ENCODE data around the gene C1QB. TPM values are rescaled to one million over a fixed set of nuclear protein-coding genes. Genes with fewer than 3 reads are reported as not detected.

The C1QB gene
- total RNA-seq, 1 experiment from 2014 or later: not detected

- Mint-ChIP-seq H3K36me3 (ENCODE audit: insufficient read depth, unreplicated experiment) (no peaks in the 10 kb centered on the region), H3K9me3 (ENCODE audit: unreplicated experiment) (no peaks in the 10 kb centered on the region), H3K4me1 (ENCODE audit: low read depth, unreplicated experiment) (peaks cover 17% of the 10 kb centered on the region), H3K27me3 (ENCODE audit: insufficient read depth, unreplicated experiment) (no peaks in the 10 kb centered on the region), H3K27ac (ENCODE audit: unreplicated experiment) (no peak overlapping the region), H3K4me3 (ENCODE audit: unreplicated experiment) (no peak overlapping the region)
- H3K9me3 ChIP-seq: no peaks in the 10 kb centered on the region
- H3K4me1 ChIP-seq: peaks cover 10% of the 10 kb centered on the region
- intact Hi-C loops (cut with micrococcal nuclease; ENCODE audit: unreplicated experiment): no loop called here
- H3K36me3 ChIP-seq (ENCODE audit: control insufficient read depth, insufficient read depth, low read length): no peaks in the 10 kb centered on the region
- no peak overlapping the region for H3K4me3 ChIP-seq (ENCODE audit: low read depth, low read length)
- ChIA-PET POLR2A (no interaction called here), CTCF (interaction anchor here (0.6 kb wide), 1 partner anchor 54 kb away, joined by 10 read pairs; no protein-coding TSS in a partner anchor)
- TF ChIP-seq, protein P1, sequence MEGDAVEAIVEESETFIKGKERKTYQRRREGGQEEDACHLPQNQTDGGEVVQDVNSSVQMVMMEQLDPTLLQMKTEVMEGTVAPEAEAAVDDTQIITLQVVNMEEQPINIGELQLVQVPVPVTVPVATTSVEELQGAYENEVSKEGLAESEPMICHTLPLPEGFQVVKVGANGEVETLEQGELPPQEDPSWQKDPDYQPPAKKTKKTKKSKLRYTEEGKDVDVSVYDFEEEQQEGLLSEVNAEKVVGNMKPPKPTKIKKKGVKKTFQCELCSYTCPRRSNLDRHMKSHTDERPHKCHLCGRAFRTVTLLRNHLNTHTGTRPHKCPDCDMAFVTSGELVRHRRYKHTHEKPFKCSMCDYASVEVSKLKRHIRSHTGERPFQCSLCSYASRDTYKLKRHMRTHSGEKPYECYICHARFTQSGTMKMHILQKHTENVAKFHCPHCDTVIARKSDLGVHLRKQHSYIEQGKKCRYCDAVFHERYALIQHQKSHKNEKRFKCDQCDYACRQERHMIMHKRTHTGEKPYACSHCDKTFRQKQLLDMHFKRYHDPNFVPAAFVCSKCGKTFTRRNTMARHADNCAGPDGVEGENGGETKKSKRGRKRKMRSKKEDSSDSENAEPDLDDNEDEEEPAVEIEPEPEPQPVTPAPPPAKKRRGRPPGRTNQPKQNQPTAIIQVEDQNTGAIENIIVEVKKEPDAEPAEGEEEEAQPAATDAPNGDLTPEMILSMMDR (IDR thresholded peaks at IDR 0.05; ENCODE audit: insufficient read depth in 1 of 2, low read depth in 1 of 2, low read length in 1 of 2, severe bottlenecking in 1 of 2, unreplicated experiment in 1 of 2): no peak
- BruUV-seq (replicated peaks): no TSS peak
- no peak for DNase-seq
- H3K27me3 ChIP-seq (replicated peaks; ENCODE audit: control insufficient read depth, insufficient read depth, low read length): no peaks in the 10 kb centered on the region
Observed at GRCh38 chr1:22708777-22709176, 55.7 kb downstream of the C1QB start.

DNA sequence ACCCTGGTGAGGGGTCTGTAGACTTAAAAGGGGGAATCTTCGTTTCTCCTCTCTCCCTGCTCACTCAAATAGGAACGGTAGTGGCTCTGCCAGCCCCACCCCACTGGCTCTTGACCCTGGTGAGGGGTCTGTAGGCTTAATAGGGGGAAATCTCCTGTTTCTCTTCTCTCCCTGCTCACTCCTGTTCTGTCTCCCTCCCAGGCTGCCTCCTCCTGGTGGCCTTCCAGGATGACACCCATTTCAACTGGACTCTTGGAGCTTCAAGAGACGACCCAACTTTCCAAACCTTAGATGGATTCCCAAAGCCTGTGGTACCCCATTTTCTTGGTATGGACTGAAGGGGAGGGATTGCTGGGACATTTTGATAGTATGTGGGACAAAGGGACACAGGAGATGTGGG is 56.2 kb downstream of the C1QB start:
- Mint-ChIP-seq H3K9me3 (ENCODE audit: unreplicated experiment) (no peaks in the 10 kb centered on the region), H3K27ac (ENCODE audit: unreplicated experiment) (no peak overlapping the region), H3K27me3 (ENCODE audit: insufficient read depth, unreplicated experiment) (no peaks in the 10 kb centered on the region), H3K4me3 (ENCODE audit: unreplicated experiment) (peak overlapping the region; percentile 75), H3K36me3 (ENCODE audit: insufficient read depth, unreplicated experiment) (no peaks in the 10 kb centered on the region), H3K4me1 (ENCODE audit: low read depth, unreplicated experiment) (peaks cover 16% of the 10 kb centered on the region)
- no peak for DNase-seq
- Histone ChIP-seq H3K27me3 (replicated peaks; ENCODE audit: control insufficient read depth, insufficient read depth, low read length) (no peaks in the 10 kb centered on the region), H3K36me3 (ENCODE audit: control insufficient read depth, insufficient read depth, low read length) (no peaks in the 10 kb centered on the region), H3K4me3 (ENCODE audit: low read depth, low read length) (no peak overlapping the region), H3K4me1 (peaks cover 6% of the 10 kb centered on the region; the same call in 1 of the 2 replicates), H3K9me3 (no peaks in the 10 kb centered on the region)
- TF ChIP-seq, protein P1 (IDR thresholded peaks at IDR 0.05; ENCODE audit: insufficient read depth in 1 of 2, low read depth in 1 of 2, low read length in 1 of 2, severe bottlenecking in 1 of 2, unreplicated experiment in 1 of 2): peak; percentile 21
- no TSS peak for BruUV-seq (replicated peaks)
- ChIA-PET POLR2A (no interaction called here), CTCF (interaction anchor here (0.6 kb wide), 1 partner anchor 55 kb away, joined by 10 read pairs; no protein-coding TSS in a partner anchor)
- intact Hi-C loops (cut with micrococcal nuclease; ENCODE audit: unreplicated experiment): no loop called here

GRCh38 chr1:22709891-22710700 is 57.1 kb downstream of the C1QB start:
- Histone ChIP-seq H3K4me1 (no peaks in the 10 kb centered on the region), H3K9me3 (no peaks in the 10 kb centered on the region), H3K4me3 (ENCODE audit: low read depth, low read length) (peak overlapping the region; percentile 59), H3K36me3 (ENCODE audit: control insufficient read depth, insufficient read depth, low read length) (no peaks in the 10 kb centered on the region), H3K27me3 (replicated peaks; ENCODE audit: control insufficient read depth, insufficient read depth, low read length) (no peaks in the 10 kb centered on the region)
- Mint-ChIP-seq H3K27me3 (ENCODE audit: insufficient read depth, unreplicated experiment) (no peaks in the 10 kb centered on the region), H3K9me3 (ENCODE audit: unreplicated experiment) (no peaks in the 10 kb centered on the region), H3K27ac (ENCODE audit: unreplicated experiment) (peak overlapping the region; percentile 63), H3K36me3 (ENCODE audit: insufficient read depth, unreplicated experiment) (peaks cover 4% of the 10 kb centered on the region), H3K4me1 (ENCODE audit: low read depth, unreplicated experiment) (peaks cover 18% of the 10 kb centered on the region), H3K4me3 (ENCODE audit: unreplicated experiment) (peak overlapping the region; percentile 75)
- ChIA-PET POLR2A (no interaction called here), CTCF (no interaction called here)
- intact Hi-C loops (cut with micrococcal nuclease; ENCODE audit: unreplicated experiment): no loop called here
- TF ChIP-seq, protein P1 (IDR thresholded peaks at IDR 0.05; ENCODE audit: insufficient read depth in 1 of 2, low read depth in 1 of 2, low read length in 1 of 2, severe bottlenecking in 1 of 2, unreplicated experiment in 1 of 2): no peak
- peak; percentile 61 to 81 for DNase-seq
- BruUV-seq (replicated peaks): TSS peak; percentile 29

All from Caco-2 (cell line).